Testis (tissue), 3 donors: Measurements from ENCODE around the gene TRIM14. TPM values are rescaled to one million over a fixed set of nuclear protein-coding genes. Genes with fewer than 3 reads are reported as not detected.

Experiments
- DNase-seq: peaks from one replicate; pipeline ENCODE4 v3.0.0-alpha.2; 2019
- H3K27ac ChIP-seq, 2 donors: fragments of 200-600 bp; sonication (generic); one replicate each; pipeline ENCODE4 v1.5.1; 2019
- H3K27me3 ChIP-seq: fragments of 200-600 bp; sonication (generic); one replicate; pipeline ENCODE4 v1.5.1; 2019
- H3K36me3 ChIP-seq: fragments of 200-600 bp; sonication (generic); one replicate; pipeline ENCODE4 v1.5.1; 2017; ENCODE audit warnings: low read depth; ENCODE audit errors: missing control alignments
- H3K4me1 ChIP-seq: fragments of 200-600 bp; sonication (generic); one replicate; pipeline ENCODE4 v1.5.1; 2019
- H3K4me3 ChIP-seq, 2 donors: fragments of 200-600 bp; sonication (generic); one replicate each; pipeline ENCODE4 v1.5.1; 2017 to 2019
- H3K9me3 ChIP-seq: fragments of 200-600 bp; sonication (generic); one replicate; pipeline ENCODE4 v1.5.1; 2017
- CTCF ChIP-seq, 3 experiments: fragments of 450-650 bp in 2 of 3; fragments of 200-600 bp in 1 of 3; sonication (generic) in 1 of 3; IDR thresholded peaks; one replicate each; pipeline ENCODE4 v1.5.1; 2016 to 2019; ENCODE audit warnings: antibody characterized with exemption in 3 of 3, mild to moderate bottlenecking in 2 of 3, moderate library complexity in 1 of 3
- POLR2A ChIP-seq: fragments of 450-650 bp; IDR thresholded peaks from one replicate; pipeline ENCODE4 v1.6.1; 2017; ENCODE audit warnings: antibody characterized with exemption, mild to moderate bottlenecking, moderate library complexity
- WGBS, 2 donors: methylation state at CpG; one replicate each; pipeline ENCODE4 v1.1.5; 2018; 5-methylcytosine and 5-hydroxymethylcytosine counted together
- intact Hi-C: fragments of 100-400 bp; cut with DNase I; formaldehyde crosslinking; loops from one replicate; pipeline ENCODE4 v1.15.1; 2023; ENCODE audit warnings: low total_unique reads
- polyA plus RNA-seq: library from polyadenylated mRNA; stranded (reverse); fragments of 350-450 nt; fragmentation: Illumina TruSeq; extraction: RNeasy Lipid Tissue Mini Kit (QIAGEN cat#74804); gene quantifications from one replicate; pipeline ENCODE4 v1.2.3, GENCODE V29; 2014; ENCODE audit warnings: low read depth, low replicate concordance; ENCODE audit not compliant: insufficient read depth
- total RNA-seq, 2 donors: library from RNA; depleted of rRNA; stranded (reverse); fragments of >200 nt; gene quantifications; one replicate each; pipeline ENCODE4 v1.2.3, GENCODE V29; 2016

The TRIM14 gene
- total and polyA plus RNA-seq, 3 donors from 2014 or later: 17.3 to 21.3 (median 19.6) TPM

- H3K27me3 ChIP-seq: no peaks in the 10 kb centered on the region
- no peaks in the 10 kb centered on the region for H3K36me3 ChIP-seq
- no peak overlapping the region for H3K4me3 ChIP-seq
- DNase-seq: no peak
- no peaks in the 10 kb centered on the region for H3K9me3 ChIP-seq
- 65 to 69% methylated on average over 7 of the region's 7 CpGs for WGBS, 2 donors
- intact Hi-C loops: no loop called here
- TF ChIP-seq POLR2A (no peak), CTCF (IDR thresholded peaks at IDR 0.05) (no peak)
- H3K27ac ChIP-seq: no peak overlapping the region
- H3K4me1 ChIP-seq: peaks cover 5% of the 10 kb centered on the region
These were observed 33.1 kb downstream of the TRIM14 start for GRCh38 chr9:98085944-98086343.

GRCh38 chr9:98085058-98085457, 34.0 kb downstream of the TRIM14 start:
- WGBS, 2 donors: 91 to 97% methylated on average over 4 of the region's 4 CpGs
- Histone ChIP-seq H3K27ac (no peak overlapping the region), H3K27me3 (no peaks in the 10 kb centered on the region), H3K9me3 (no peaks in the 10 kb centered on the region), H3K4me1 (peaks cover 5% of the 10 kb centered on the region), H3K36me3 (no peaks in the 10 kb centered on the region), H3K4me3 (no peak overlapping the region)
- DNase-seq: no peak
- TF ChIP-seq POLR2A (no peak), CTCF (IDR thresholded peaks at IDR 0.05) (no peak)
- intact Hi-C loops: no loop called here

GRCh38 chr9:98084396-98084795, 34.6 kb downstream of the TRIM14 start:
- H3K4me1 ChIP-seq: peaks cover 5% of the 10 kb centered on the region
- DNase-seq: no peak
- TF ChIP-seq CTCF (IDR thresholded peaks at IDR 0.05) (no peak), POLR2A (no peak)
- intact Hi-C loops: no loop called here
- no peaks in the 10 kb centered on the region for H3K9me3 ChIP-seq
- no peak overlapping the region for H3K27ac ChIP-seq
- no peak overlapping the region for H3K4me3 ChIP-seq
- H3K27me3 ChIP-seq: no peaks in the 10 kb centered on the region
- H3K36me3 ChIP-seq: no peaks in the 10 kb centered on the region
- 75% methylated on average over 3 of the region's 3 CpGs for WGBS, 2 donors

GRCh38 chr9:98083566-98084183, 35.3 kb downstream of the TRIM14 start:
- H3K4me1 ChIP-seq: peaks cover 5% of the 10 kb centered on the region
- 81 to 87% methylated on average over 7 of the region's 7 CpGs for WGBS, 2 donors
- no peaks in the 10 kb centered on the region for H3K36me3 ChIP-seq
- DNase-seq: no peak
- TF ChIP-seq POLR2A: no peak
- no peak for TF ChIP-seq CTCF (IDR thresholded peaks at IDR 0.05)
- no peak overlapping the region for H3K4me3 ChIP-seq
- H3K9me3 ChIP-seq: no peaks in the 10 kb centered on the region
- no peak overlapping the region for H3K27ac ChIP-seq
- intact Hi-C loops: no loop called here
- H3K27me3 ChIP-seq: no peaks in the 10 kb centered on the region

- Histone ChIP-seq H3K36me3 (no peaks in the 10 kb centered on the region), H3K27ac (no peak overlapping the region), H3K4me3 (no peak overlapping the region), H3K4me1 (peaks cover 5% of the 10 kb centered on the region), H3K27me3 (no peaks in the 10 kb centered on the region), H3K9me3 (no peaks in the 10 kb centered on the region)
- DNase-seq: no peak
- intact Hi-C loops: no loop called here
- TF ChIP-seq CTCF (IDR thresholded peaks at IDR 0.05): no peak
- no peak for TF ChIP-seq POLR2A
- 88 to 100% methylated on average over 2 of the region's 2 CpGs for WGBS, 2 donors
These were observed 35.9 kb downstream of the TRIM14 start for GRCh38 chr9:98083061-98083501.
